Adipose tissue (tissue), 3 donors: Measurements from ENCODE around the gene UBE3C. TPM values are rescaled to one million over a fixed set of nuclear protein-coding genes. Genes with fewer than 3 reads are reported as not detected.
"Not testable (repeated sequence)": the region's sequence is repeated elsewhere in the genome, so short reads cannot be mapped to it uniquely, and the experiment has no call there.

Source experiments
- H3K27ac ChIP-seq: one replicate; pipeline ENCODE4 v1.5.1; 2013; ENCODE audit warnings: low read depth, low read length
- WGBS, 3 donors: extraction: QIAGEN DNeasy Blood & Tissue Kit; methylation state at CpG; one replicate each; pipeline ENCODE4 v1.1.7; 2013; 5-methylcytosine and 5-hydroxymethylcytosine counted together
- polyA plus RNA-seq, 3 donors: library from polyadenylated mRNA; stranded (reverse); fragments of 200-250 nt; gene quantifications; one replicate each; pipeline ENCODE4 v1.2.3, GENCODE V29; 2013
- donor health status: healthy with polysubstance abuse.
- donor health status: Bipolar disorder and iron deficiency.
- donor health status: healthy.

UBE3C gene
- polyA plus RNA-seq, 3 donors = 15.6 to 33.2 (median 27.6) TPM

DNA sequence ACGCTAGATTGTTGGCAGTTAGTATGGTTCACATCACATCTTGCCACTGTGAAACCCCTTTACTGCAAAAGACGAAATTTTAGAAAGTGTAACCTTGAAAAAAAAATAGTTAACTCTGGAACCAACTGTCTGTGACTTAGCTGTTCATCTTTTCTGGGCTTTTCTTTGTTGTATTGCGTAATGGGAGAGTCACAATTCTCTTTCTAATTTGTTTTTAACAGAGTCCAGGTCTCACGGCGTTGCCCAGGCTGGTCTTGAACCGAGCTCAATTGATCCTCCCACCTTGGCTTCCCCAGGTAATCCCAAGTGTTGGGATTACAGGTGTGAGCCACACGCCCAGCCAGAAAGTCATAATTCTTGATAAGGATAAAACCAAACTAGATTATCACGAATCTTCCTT lies 14.5 kb downstream of the UBE3C start:
- WGBS, 3 donors = 76 to 88% (median 87%) methylated on average over 8 of the region's 8 CpGs
- H3K27ac ChIP-seq = no peak overlapping the region

DNA sequence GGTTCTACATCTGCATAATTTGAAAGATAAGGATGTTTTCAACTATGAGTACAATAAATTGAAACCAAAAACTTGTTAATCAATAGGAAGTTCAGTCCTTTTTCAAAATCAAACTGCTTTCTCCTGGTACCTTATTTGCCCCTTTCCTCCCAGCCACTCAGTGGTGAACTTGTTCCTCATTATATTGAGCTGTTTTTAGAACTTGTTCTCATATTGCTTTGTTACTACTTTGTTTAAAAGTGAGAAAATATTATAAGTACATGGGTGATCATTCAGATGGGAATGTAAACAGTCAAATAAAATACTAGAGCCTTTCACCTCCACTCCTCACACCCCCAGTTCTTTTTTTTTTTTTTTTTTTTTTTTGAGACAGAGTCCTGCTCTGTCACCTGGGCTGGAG lies 17.2 kb downstream of the UBE3C start:
- no peak overlapping the region for H3K27ac ChIP-seq

DNA sequence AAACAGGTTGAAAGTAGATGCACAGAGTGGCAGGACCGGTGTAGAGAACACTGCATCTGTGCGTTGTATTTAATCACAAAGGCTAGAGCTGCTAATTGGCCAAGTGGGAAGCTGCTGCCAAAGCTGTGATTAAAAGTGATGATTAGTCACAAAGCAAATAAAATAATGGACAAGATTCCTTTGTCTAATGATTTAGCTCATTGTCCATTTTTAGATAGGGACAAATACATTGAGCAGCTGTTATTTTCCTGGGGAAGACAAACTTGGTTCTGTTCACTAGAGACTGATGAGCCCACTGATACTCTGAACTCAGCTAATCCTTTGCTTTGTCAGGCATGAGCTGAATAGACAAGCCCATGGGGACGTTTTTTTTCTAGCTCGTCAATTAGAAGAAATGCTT lies 19.7 kb downstream of the UBE3C start:
- 25 to 77% (median 73%) methylated on average over 4 of the region's 4 CpGs for WGBS, 3 donors
- no peak overlapping the region for H3K27ac ChIP-seq

DNA sequence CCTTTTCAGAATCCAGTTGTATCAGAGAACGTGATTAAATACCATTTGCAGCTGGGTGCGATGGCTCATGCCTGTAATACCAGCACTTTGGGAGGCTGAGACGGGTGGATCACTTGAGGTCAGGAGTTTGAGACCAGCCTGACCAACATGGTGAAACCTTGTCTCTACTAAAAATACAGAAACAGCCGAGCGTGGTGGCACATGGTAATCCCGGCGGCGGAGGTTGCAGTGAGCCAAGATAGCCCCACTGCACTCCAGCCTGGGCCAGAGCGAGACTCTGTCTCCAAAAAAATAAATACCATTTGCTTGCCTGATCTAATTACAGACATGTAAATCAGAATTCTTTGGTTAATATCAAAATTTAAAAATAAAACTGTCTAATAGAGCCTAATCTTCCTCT lies 20.8 kb downstream of the UBE3C start:
- 90 to 96% (median 96%) methylated on average over 9 of the region's 9 CpGs for WGBS, 3 donors
- not testable (repeated sequence) for H3K27ac ChIP-seq

DNA sequence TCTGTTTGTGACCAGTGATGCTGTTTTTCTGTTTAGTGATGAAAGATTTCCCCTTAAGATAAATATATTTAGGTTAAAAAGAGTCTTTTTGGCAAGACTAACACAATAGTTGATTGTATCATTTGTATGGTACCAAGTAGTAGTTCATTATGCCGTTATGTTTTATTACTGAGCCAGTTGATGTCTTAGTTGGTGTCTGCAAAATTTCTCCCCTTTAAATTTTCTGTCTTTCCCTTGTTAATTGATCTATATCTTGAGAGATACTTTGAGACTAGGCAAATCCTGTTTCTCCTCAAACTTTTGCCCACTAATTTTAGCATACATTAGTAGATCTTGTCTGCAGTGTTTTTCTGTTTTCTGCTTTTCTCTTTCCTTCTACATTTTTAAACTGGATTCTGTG lies 21.7 kb downstream of the UBE3C start:
- H3K27ac ChIP-seq = no peak overlapping the region
- WGBS, 3 donors = 65 to 86% (median 85%) methylated on average over 1 of the region's 1 CpG

DNA sequence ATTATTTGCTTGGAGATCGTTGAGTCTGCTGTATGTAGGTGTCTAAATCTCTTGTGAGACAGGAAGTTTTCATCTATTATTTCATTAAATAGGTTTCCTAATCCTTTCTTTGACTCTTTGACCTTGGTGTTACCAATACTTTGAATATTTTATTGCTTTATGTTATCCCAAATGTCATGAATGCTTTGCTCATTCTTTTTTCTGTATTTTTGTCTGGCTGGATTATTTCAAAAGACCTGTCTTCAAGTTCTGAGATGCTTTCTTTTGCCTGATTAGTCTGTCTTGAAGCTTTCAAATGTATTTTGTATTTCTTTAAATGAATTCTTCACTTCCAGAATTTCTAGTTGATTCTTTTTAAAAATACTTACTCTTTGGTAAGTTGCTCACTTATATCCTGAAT lies 27.3 kb downstream of the UBE3C start:
- H3K27ac ChIP-seq = no peak overlapping the region
- 78 to 90% (median 79%) methylated on average over 1 of the region's 1 CpG for WGBS, 3 donors

DNA sequence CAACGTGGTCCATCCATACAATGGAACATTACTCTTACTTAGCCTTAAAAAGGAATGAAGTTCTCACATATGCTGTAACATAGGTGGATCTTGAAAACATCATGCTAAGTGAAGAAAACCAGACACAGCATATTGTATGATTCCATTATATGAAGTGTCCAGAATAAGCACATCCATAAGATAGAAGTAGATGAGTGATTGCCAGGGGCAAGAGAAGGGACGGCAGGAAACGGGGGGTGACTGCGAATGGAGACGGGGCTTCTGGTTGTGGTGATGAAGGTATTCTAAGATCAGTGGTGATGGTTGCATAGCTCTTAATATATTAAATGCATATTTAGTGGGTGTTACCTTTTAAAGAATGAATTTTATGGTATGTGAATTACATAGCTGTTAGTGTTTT lies 29.8 kb downstream of the UBE3C start:
- H3K27ac ChIP-seq = no peak overlapping the region
- WGBS, 3 donors = 88 to 90% (median 90%) methylated on average over 5 of the region's 5 CpGs

DNA sequence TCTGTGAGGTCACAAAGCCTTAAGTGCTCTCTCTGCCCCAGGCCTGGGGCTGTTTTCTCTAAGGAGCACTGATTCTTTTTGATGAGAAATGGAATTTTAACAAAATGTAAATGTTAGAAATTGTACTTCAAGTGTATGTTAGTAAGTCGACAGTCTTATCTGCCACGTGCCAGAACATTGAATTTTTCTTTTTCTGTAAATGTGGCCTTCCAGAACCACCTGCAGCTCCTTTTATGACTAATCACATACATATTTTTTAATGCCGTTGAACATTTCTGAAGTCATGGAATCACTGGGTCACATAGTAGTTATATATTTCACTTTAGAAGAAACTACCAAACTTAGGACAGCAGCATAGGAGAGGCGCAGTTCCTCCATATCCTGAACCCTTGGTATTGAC lies 38.0 kb downstream of the UBE3C start:
- WGBS, 3 donors = 90 to 97% (median 95%) methylated on average over 4 of the region's 4 CpGs
- no peak overlapping the region for H3K27ac ChIP-seq

DNA sequence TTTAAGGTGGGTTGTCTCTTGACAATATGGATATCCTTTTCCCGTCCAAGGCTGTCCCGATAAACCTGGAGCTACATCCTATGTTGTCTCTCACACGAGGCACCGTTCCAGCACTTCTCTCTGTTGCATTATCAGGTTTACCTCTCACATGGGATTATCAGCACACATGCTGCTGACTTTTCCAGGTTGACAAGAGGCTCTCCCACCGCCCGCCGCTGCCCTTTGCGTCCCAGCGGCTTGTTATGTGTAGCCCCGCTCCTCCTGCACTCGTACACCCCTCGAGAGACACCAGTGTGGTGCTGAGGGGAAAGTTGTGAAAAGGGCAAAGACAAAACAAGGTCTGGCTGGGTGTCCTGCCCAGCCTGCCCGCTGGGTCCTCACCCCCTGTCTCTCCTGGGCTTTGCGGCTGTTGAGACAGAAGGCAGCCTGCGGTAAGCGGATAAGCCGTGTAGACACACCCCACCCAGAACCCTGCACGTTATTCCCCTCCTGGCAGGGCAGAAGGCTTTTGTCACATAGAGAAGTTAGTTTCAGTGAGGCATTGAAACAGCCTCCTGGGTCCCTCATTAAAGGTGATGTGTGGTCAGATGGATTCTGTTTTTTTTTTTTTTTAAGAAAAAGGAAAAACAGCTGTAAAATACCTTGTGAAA lies 38.7 kb downstream of the UBE3C start:
- H3K27ac ChIP-seq = no peak overlapping the region
- 85 to 91% (median 89%) methylated on average over 18 of the region's 18 CpGs for WGBS, 3 donors

DNA sequence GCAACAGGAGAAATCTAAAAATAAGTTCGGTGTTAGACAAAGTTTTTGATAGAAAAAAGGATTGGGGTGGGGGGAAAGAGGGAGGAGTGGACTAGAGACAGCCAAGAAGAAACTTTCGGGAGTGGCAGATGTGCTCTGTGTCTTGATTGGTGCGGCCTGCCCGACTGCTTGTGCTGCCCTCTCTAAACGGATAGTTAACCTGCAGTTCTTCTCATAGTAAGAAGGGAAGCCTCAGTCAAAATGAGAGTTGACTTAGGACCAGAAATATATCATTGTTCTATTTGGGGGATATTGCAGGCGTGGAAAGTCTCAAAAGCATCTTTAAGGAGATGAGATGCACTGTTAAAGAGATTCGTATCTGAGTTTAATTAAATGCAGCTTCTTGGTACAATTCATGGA lies 39.3 kb downstream of the UBE3C start:
- 86 to 94% (median 91%) methylated on average over 7 of the region's 7 CpGs for WGBS, 3 donors
- H3K27ac ChIP-seq = no peak overlapping the region

DNA sequence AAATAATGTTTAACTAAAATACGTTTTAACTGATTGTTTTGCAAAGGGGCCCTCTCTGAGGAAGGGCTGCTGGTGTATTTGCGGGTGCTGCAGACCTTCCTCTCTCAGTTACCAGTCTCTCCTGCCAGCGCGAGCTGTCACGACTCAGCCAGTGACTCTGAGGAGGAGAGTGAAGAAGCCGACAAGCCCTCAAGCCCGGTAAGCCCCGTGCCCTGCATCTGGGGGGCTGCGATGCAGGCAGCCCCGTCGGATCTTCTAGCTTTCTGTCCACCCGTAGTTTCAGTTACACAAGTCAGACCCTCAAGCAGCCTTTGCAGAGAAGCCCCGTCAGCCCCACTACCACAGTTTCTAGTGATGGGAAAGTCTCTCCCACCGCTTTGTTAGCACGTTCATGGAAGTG lies 45.1 kb downstream of the UBE3C start:
- 94 to 95% (median 94%) methylated on average over 15 of the region's 15 CpGs for WGBS, 3 donors
- no peak overlapping the region for H3K27ac ChIP-seq

DNA sequence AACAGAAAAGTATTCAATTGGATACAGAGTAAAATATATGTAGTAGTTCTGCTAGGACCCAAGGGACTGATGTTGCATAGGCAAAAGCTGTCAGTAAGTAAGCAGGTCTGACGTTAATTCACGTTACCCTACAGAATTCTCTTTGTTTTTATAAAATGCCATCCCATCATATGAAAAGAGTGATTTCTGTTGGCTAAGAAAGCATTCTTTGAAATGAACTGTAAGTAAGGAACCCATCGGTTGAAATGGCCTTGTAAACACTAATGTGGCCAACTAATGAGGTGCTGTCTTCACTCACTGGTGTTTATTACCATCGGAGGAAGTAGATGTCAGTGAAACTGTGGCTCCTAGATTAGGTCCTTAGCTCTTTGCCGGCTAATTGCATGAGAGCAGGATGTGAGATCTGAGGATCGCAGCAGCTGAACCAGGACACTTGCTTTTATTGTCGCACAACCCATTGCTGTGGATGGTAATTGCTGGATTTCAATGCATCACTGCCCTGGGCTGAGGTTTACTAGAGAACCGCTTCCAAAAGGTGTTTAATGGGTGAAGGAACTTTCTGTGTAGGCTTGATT lies 49.5 kb downstream of the UBE3C start:
- 76 to 94% (median 81%) methylated on average over 8 of the region's 8 CpGs for WGBS, 3 donors
- no peak overlapping the region for H3K27ac ChIP-seq

DNA sequence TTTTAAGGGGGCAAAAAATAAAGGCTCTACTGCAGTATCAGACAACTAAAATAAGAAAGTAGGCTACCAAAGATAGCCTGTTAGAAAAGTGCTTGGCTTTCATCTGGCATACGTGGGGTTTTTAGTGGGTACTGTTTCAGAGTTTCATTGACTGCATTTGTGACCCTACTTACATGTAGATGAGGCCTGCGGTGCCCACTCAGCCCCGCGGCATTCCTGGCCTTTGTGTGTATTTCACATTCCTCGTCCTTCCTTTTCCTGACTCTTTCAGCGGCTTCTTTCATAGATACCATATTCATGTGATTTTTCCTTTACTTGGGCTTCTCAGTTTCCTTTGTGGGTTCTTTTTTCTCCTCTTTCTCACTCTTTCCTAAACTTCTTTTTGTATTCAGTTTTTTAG lies 50.7 kb downstream of the UBE3C start:
- 95 to 97% (median 96%) methylated on average over 6 of the region's 6 CpGs for WGBS, 3 donors
- H3K27ac ChIP-seq = no peak overlapping the region

DNA sequence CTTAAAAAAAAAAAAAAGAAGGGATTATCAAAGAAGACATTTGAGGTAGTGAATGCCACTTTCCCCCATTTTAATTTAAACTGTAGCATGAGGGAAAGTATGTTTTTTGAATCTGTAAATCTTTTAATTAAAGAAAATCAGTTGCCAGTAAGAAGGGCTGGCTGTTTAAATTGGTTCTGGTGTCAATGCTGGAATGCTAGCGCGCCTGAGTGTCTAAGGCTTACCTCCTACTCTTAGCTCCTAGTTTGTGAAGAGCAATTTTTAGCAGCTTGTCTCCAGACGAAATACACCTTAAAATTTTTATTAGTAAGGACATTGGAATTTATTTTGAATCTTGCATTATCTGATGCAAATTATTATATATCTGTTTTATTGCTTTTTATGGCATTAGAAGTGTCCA lies 54.1 kb downstream of the UBE3C start:
- WGBS, 3 donors = 72 to 99% (median 97%) methylated on average over 3 of the region's 3 CpGs
- no peak overlapping the region for H3K27ac ChIP-seq

DNA sequence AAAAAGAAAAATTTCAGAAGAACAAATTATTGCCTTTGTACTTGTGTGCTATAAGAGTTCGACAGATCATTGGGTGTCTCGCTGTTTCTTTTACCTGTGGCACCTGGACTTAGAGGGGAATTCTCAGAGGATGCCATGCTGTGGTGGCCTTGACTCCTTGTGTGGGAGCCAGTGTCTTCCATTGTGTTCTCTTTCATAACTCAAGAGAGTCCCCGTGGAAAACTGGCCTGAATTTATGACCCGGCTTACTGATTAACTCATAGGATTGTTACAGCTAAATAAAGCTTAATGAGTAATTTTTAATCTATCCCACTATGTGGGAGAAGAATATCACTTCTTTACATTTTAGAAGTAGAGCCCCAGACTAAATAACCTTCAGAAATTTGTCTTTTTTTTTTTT lies 54.5 kb downstream of the UBE3C start:
- no peak overlapping the region for H3K27ac ChIP-seq
- 43 to 96% (median 84%) methylated on average over 4 of the region's 4 CpGs for WGBS, 3 donors

DNA sequence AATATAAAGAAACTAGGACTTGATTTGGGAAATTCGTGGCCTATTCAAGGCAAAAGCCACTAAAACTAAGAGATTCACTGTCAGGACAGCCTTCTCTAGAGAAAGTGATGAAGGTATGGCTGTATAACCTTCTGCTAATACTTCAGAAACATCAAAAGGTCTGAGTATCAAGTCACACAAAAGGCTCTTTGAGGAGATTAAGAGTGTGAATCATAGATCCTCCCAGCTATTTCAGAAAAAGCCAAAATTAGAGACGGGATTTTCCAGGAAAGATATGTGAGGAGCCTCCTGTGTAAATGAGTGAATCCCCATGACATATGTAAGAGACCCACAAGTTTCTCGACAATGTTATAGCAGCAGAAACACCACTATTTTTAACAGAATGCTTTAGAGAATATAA lies 56.2 kb downstream of the UBE3C start:
- 96 to 99% (median 97%) methylated on average over 3 of the region's 3 CpGs for WGBS, 3 donors
- no peak overlapping the region for H3K27ac ChIP-seq

DNA sequence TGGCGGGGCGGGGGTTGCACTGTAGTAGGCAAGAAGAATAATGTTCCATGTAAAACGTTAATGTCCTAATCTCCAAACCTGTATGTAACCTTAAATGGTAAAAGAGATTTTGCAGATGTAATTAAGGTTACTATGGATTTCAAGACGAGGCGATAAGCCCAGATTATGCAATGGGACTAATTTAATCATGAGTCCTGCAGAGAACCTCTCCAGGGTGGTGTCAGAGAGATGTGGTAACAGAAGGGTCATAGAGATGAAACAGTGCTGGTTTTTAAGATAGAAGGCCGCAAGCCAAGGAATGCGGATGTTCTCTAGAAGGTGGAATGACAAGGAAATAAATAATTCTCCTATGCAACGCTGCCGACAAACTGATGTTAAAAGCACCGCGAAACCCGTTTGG lies 57.1 kb downstream of the UBE3C start:
- H3K27ac ChIP-seq = no peak overlapping the region
- WGBS, 3 donors = 93 to 96% (median 95%) methylated on average over 12 of the region's 12 CpGs

DNA sequence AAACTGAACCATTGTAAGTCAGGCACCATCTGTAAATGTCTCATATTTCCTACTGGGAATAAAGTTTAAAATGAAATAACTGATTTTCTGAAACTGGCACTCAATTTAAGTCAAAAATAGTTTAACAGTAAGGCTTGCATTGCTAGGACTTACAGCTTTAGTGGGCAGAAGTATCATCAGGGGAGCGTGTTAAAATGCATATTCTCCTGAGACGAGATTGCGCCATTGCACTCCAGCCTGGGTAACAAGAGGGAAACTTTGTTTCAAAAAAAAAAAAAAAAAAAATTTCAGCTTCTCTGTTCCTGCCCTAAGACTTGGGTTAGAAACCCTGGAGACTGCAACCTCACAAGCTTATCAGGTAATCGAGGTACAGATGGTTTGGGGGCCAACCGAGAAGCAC lies 65.4 kb downstream of the UBE3C start:
- 89 to 96% (median 91%) methylated on average over 5 of the region's 5 CpGs for WGBS, 3 donors
- no peak overlapping the region for H3K27ac ChIP-seq

DNA sequence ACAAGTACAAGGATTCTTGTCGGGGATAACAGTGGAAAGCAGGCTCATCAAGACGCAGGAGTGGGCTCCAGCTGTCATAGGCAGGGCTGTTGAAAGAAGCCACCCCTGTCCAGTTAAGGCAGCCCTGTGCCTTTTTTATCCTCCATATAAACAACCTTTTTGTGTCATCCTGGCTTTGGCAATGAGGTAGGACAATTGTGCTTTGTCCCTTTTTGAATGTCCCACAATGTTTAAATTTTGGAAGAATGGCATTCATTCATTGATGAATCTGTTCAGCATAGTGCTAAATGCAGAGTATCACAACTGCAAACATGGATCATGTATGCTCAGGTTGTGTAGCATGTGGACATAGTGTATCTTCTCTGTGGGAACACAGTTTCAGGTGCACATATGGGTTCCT lies 66.7 kb downstream of the UBE3C start:
- H3K27ac ChIP-seq = no peak overlapping the region
- 87 to 92% (median 89%) methylated on average over 2 of the region's 2 CpGs for WGBS, 3 donors

DNA sequence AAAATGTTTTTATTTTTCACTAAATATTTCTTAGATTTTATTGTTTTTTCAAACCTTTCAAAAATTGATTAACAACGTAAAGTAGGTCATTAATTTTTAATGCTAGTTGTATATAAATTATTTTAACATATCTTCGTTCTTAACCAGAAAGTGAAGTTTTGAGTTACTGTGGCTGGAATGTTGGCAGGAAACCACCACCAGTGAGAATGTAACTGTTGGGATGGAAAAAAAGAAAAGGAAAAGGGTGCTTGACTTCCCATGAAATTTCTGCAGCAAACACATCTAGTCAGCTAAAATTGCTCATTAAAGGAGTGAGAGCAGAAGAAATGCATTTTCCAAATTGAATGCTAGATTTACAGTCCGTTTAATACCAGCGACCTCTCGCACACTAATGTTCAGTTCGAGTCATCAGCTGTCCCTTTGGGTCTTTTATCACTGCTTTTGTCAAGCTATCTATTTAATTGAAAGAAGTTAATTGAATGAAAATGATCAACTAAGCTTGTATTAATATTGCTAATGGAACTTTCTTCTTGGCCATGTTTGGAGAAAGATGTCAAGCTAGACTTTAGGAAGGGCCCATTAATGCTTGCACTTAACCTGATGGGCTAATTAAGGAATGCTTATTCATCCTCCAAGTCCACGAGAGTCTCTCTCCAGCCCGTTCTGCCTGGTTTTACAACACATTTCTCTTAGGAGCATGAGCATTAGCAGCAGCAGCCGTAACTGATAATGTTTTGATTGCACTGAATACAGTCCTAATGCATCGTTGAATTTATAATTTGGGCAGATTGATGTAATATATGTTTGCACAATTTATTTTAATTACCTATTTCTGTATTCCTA lies 70.1 kb downstream of the UBE3C start:
- 88% methylated on average over 10 of the region's 10 CpGs for WGBS, 3 donors
- H3K27ac ChIP-seq = no peak overlapping the region
